Measurements from ENCODE around the gene MAP3K14.

Gene MAP3K14

DNA sequence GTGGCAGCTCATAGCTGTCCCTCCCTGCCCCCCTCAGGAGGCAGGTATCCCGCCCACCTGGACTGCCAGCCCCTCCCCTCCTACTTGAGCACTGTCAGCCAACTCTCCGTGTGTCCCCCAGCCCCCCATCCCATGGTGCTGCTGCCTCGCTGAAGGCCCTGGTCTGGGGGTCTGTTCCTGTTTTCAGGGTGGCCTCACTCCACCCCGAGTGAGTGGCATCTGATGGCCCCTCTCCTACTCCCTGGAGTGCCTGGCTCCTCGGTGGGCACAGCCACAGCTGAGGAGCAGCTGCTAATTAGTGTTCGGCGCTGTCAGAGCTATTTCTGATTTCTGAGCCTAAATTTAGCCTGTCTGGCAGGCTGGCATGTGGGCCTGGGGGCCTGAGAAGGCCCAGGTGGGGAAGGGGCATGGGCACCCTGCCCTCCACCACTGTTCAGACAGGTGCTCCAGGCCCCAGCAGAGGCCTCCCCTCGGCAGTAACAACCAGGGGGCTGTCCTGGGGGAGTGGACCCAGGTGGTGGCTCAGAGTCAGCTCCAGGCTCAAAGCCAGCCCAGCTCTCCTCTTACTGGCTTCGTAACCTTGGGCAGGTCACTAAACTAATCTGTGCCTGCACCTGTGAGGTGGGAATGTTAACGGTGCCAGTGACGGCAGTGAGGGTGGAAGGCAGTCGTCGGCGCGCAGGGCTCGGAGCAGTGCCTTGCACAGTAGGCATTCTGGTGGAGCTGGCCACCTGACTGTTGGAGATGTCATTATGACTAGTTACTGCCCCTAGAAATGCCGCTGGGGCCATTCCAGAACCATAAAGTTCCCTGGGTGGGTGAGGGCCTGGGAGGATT, 88.7 kb downstream of the MAP3K14 start:
- peak overlapping the region; percentile 88 for H3K27ac ChIP-seq (ENCODE audit: low read depth, low read length)
- H3K4me2 ChIP-seq (ENCODE audit: low read length), result peak overlapping the region; percentile 86
- peak overlapping the region; percentile 95 for H3K4me3 ChIP-seq (ENCODE audit: low read length)
- peaks cover 9% of the 10 kb centered on the region for H3F3A ChIP-seq (ENCODE audit: control insufficient read depth, insufficient read depth)
- H3K4me1 ChIP-seq (ENCODE audit: control insufficient read depth, low read length), result peaks cover 69% of the 10 kb centered on the region
- H3K36me3 ChIP-seq (ENCODE audit: control insufficient read depth, low read length), result no peaks in the 10 kb centered on the region
- H3K27me3 ChIP-seq (ENCODE audit: control insufficient read depth, low read length), result no peaks in the 10 kb centered on the region
- no peaks in the 10 kb centered on the region for H3K9me2 ChIP-seq (replicated peaks; ENCODE audit: control insufficient read depth, low read length)
- H4K20me1 ChIP-seq (ENCODE audit: control insufficient read depth, insufficient read depth, low read depth, low read length), result no peaks in the 10 kb centered on the region
- H3K9me3 ChIP-seq (ENCODE audit: control insufficient read depth, insufficient read depth, low read length), result no peaks in the 10 kb centered on the region
- TF ChIP-seq, protein P1, sequence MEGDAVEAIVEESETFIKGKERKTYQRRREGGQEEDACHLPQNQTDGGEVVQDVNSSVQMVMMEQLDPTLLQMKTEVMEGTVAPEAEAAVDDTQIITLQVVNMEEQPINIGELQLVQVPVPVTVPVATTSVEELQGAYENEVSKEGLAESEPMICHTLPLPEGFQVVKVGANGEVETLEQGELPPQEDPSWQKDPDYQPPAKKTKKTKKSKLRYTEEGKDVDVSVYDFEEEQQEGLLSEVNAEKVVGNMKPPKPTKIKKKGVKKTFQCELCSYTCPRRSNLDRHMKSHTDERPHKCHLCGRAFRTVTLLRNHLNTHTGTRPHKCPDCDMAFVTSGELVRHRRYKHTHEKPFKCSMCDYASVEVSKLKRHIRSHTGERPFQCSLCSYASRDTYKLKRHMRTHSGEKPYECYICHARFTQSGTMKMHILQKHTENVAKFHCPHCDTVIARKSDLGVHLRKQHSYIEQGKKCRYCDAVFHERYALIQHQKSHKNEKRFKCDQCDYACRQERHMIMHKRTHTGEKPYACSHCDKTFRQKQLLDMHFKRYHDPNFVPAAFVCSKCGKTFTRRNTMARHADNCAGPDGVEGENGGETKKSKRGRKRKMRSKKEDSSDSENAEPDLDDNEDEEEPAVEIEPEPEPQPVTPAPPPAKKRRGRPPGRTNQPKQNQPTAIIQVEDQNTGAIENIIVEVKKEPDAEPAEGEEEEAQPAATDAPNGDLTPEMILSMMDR (IDR thresholded peaks at IDR 0.05; ENCODE audit: low read depth, low read length, poor library complexity, severe bottlenecking), result no peak
- H3K79me2 ChIP-seq (ENCODE audit: control insufficient read depth, low read length), result peaks cover 64% of the 10 kb centered on the region

DNA sequence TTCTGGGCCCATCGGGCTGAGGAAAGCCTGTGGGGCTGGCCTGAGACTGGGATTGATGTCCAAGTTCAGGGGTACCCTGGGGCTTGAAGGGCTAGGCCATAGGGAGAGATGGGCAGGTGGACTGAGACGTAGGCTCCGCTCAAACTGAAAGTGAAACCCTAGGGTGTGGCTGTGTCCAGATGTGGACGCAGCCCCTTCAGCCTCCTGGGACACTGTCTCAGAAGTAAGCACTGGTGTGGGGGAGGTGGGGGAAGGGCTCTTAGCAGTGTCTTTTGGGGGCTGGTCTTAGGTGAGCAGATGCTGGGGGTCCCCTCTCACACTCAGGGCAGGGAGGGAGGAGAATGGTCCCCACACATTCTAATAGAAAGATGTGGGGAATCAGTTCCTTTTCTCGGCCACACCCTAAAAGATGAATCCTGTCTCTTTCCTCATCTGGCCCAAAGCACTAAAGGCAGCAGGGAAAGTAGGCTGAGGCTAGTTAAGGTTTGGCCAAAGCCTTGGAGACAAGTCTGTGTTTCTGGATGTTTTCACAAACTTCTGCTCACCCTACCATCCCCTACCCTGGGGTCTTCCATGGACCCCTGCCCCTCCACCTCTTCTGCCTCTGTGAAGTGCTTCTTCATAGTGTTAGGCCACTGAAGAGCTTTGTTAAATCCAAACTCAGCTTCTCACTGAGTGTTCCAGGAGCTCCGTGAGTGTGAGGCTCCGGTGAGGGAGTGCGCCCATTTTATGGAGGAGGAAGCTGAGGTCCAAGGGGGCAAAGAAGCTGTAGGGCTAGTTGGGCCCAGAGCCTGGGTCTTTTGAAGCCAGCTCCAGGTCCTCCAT, 89.5 kb downstream of the MAP3K14 start:
- Histone ChIP-seq H3K9me3 (ENCODE audit: control insufficient read depth, insufficient read depth, low read length) (no peaks in the 10 kb centered on the region), H3F3A (ENCODE audit: control insufficient read depth, insufficient read depth) (peaks cover 9% of the 10 kb centered on the region), H3K4me1 (ENCODE audit: control insufficient read depth, low read length) (peaks cover 75% of the 10 kb centered on the region), H3K9me2 (replicated peaks; ENCODE audit: control insufficient read depth, low read length) (no peaks in the 10 kb centered on the region), H4K20me1 (ENCODE audit: control insufficient read depth, insufficient read depth, low read depth, low read length) (no peaks in the 10 kb centered on the region), H3K79me2 (ENCODE audit: control insufficient read depth, low read length) (peaks cover 72% of the 10 kb centered on the region), H3K27me3 (ENCODE audit: control insufficient read depth, low read length) (no peaks in the 10 kb centered on the region), H3K4me3 (ENCODE audit: low read length) (peak overlapping the region; percentile 95), H3K27ac (ENCODE audit: low read depth, low read length) (peak overlapping the region; percentile 88), H3K36me3 (ENCODE audit: control insufficient read depth, low read length) (no peaks in the 10 kb centered on the region), H3K4me2 (ENCODE audit: low read length) (peak overlapping the region; percentile 86)
- TF ChIP-seq, protein P1 (IDR thresholded peaks at IDR 0.05; ENCODE audit: low read depth, low read length, poor library complexity, severe bottlenecking), result no peak
- no peak for TF ChIP-seq EZH2phosphoT487 (IDR thresholded peaks at IDR 0.05; ENCODE audit: borderline replicate concordance, low read length)

DNA sequence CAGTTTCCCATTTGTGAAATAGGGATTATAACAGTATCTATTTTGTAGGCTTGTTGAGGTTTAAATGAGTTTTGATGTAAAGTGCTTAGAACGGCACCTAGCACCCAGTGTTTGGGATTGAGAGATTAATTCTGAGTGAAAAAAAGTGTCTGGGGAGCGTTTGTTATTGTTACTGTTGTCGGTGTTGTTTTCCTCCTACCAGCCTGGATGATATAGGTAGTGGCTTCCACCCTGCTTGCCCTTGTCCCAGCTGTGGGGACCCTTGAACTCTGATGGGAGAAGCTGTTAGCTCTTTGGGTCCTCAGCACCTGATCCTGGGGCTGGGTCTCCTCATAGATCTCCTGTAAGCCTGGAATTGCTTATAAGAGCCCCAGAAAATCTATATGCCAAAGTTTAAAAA, 90.2 kb downstream of the MAP3K14 start:
- H4K20me1 ChIP-seq (ENCODE audit: control insufficient read depth, insufficient read depth, low read depth, low read length), result no peaks in the 10 kb centered on the region
- H3F3A ChIP-seq (ENCODE audit: control insufficient read depth, insufficient read depth), result peaks cover 9% of the 10 kb centered on the region; the same call in 1 of the 2 replicates
- no peaks in the 10 kb centered on the region for H3K9me3 ChIP-seq (ENCODE audit: control insufficient read depth, insufficient read depth, low read length)
- H3K4me2 ChIP-seq (ENCODE audit: low read length), result peak overlapping the region; percentile 86
- TF ChIP-seq, protein P1 (IDR thresholded peaks at IDR 0.05; ENCODE audit: low read depth, low read length, poor library complexity, severe bottlenecking), result no peak
- TF ChIP-seq EZH2phosphoT487 (IDR thresholded peaks at IDR 0.05; ENCODE audit: borderline replicate concordance, low read length), result no peak
- H3K27ac ChIP-seq (ENCODE audit: low read depth, low read length), result peak overlapping the region; percentile 88
- H3K36me3 ChIP-seq (ENCODE audit: control insufficient read depth, low read length), result no peaks in the 10 kb centered on the region
- H3K4me3 ChIP-seq (ENCODE audit: low read length), result peak overlapping the region; percentile 95
- peaks cover 75% of the 10 kb centered on the region for H3K4me1 ChIP-seq (ENCODE audit: control insufficient read depth, low read length)
- H3K27me3 ChIP-seq (ENCODE audit: control insufficient read depth, low read length), result no peaks in the 10 kb centered on the region
- H3K79me2 ChIP-seq (ENCODE audit: control insufficient read depth, low read length), result peaks cover 75% of the 10 kb centered on the region
- no peaks in the 10 kb centered on the region for H3K9me2 ChIP-seq (replicated peaks; ENCODE audit: control insufficient read depth, low read length)

Measured in DOHH2 (cell line).